ENCODE data around the gene MAN2B2.
"Not testable (repeated sequence)": the region's sequence is repeated elsewhere in the genome, so short reads cannot be mapped to it uniquely, and the experiment has no call there.

The MAN2B2 gene

GRCh38 chr4:6620891-6621555 lies 46.0 kb downstream of the MAN2B2 start:
- in situ Hi-C loops (cut with HindIII; ENCODE audit: low pct_ligation_motif_present, low sequenced_read_pairs): no loop called here
- TF ChIP-seq CTCF (IDR thresholded peaks at IDR 0.05; ENCODE audit: low read depth, low read length, missing control alignments): peak; percentile 11
- H3K4me3 ChIP-seq (ENCODE audit: low read depth, low read length): no peak overlapping the region
- H3K27ac ChIP-seq: no peak overlapping the region
- H3K36me3 ChIP-seq (replicated peaks): peaks cover 4% of the 10 kb centered on the region
- H3K27me3 ChIP-seq (replicated peaks): no peaks in the 10 kb centered on the region
- no peak for DNase-seq

GRCh38 chr4:6621556-6621927 lies 46.6 kb downstream of the MAN2B2 start:
- no peak for TF ChIP-seq CTCF (IDR thresholded peaks at IDR 0.05; ENCODE audit: low read depth, low read length, missing control alignments)
- H3K4me3 ChIP-seq (ENCODE audit: low read depth, low read length): no peak overlapping the region
- no peaks in the 10 kb centered on the region for H3K36me3 ChIP-seq (replicated peaks)
- in situ Hi-C loops (cut with HindIII; ENCODE audit: low pct_ligation_motif_present, low sequenced_read_pairs): no loop called here
- H3K27ac ChIP-seq: no peak overlapping the region
- no peak for DNase-seq
- no peaks in the 10 kb centered on the region for H3K27me3 ChIP-seq (replicated peaks)

GRCh38 chr4:6622744-6623143 lies 47.8 kb downstream of the MAN2B2 start:
- in situ Hi-C loops (cut with HindIII; ENCODE audit: low pct_ligation_motif_present, low sequenced_read_pairs): no loop called here
- no peaks in the 10 kb centered on the region for H3K36me3 ChIP-seq (replicated peaks)

GRCh38 chr4:6625256-6625655 lies 50.3 kb downstream of the MAN2B2 start:
- no peaks in the 10 kb centered on the region for H3K36me3 ChIP-seq (replicated peaks)
- DNase-seq: no peak
- no peak overlapping the region for H3K27ac ChIP-seq
- no peaks in the 10 kb centered on the region for H3K27me3 ChIP-seq (replicated peaks)
- H3K4me3 ChIP-seq (ENCODE audit: low read depth, low read length): no peak overlapping the region
- TF ChIP-seq CTCF (IDR thresholded peaks at IDR 0.05; ENCODE audit: low read depth, low read length, missing control alignments): no peak
- in situ Hi-C loops (cut with HindIII; ENCODE audit: low pct_ligation_motif_present, low sequenced_read_pairs): no loop called here

More at GRCh38 chr4:6622744-6623143, 47.8 kb downstream of the MAN2B2 start:
- no peak for DNase-seq
- Histone ChIP-seq H3K4me3 (ENCODE audit: low read depth, low read length) (no peak overlapping the region), H3K27ac (no peak overlapping the region), H3K27me3 (replicated peaks) (no peaks in the 10 kb centered on the region)
- TF ChIP-seq CTCF (IDR thresholded peaks at IDR 0.05; ENCODE audit: low read depth, low read length, missing control alignments): no peak

- no peak overlapping the region for H3K4me3 ChIP-seq (ENCODE audit: low read depth, low read length)
- no peak for TF ChIP-seq CTCF (IDR thresholded peaks at IDR 0.05; ENCODE audit: low read depth, low read length, missing control alignments)
- no peaks in the 10 kb centered on the region for H3K36me3 ChIP-seq (replicated peaks)
- in situ Hi-C loops (cut with HindIII; ENCODE audit: low pct_ligation_motif_present, low sequenced_read_pairs): no loop called here
- no peak for DNase-seq
- H3K27me3 ChIP-seq (replicated peaks): no peaks in the 10 kb centered on the region
- no peak overlapping the region for H3K27ac ChIP-seq
These were observed 51.1 kb downstream of the MAN2B2 start for GRCh38 chr4:6626066-6626465.

GRCh38 chr4:6627832-6628231 lies 52.8 kb downstream of the MAN2B2 start:
- in situ Hi-C loops (cut with HindIII; ENCODE audit: low pct_ligation_motif_present, low sequenced_read_pairs): no loop called here
- no peaks in the 10 kb centered on the region for H3K36me3 ChIP-seq (replicated peaks)
- H3K27me3 ChIP-seq (replicated peaks): no peaks in the 10 kb centered on the region
- TF ChIP-seq CTCF (IDR thresholded peaks at IDR 0.05; ENCODE audit: low read depth, low read length, missing control alignments): no peak
- no peak overlapping the region for H3K4me3 ChIP-seq (ENCODE audit: low read depth, low read length)
- no peak for DNase-seq
- no peak overlapping the region for H3K27ac ChIP-seq

GRCh38 chr4:6628484-6628883 lies 53.5 kb downstream of the MAN2B2 start:
- in situ Hi-C loops (cut with HindIII; ENCODE audit: low pct_ligation_motif_present, low sequenced_read_pairs): not testable (repeated sequence)

More at GRCh38 chr4:6628484-6628883, 53.5 kb downstream of the MAN2B2 start:
- not testable (repeated sequence) for H3K27me3 ChIP-seq (replicated peaks); H3K4me3 ChIP-seq (ENCODE audit: low read depth, low read length); DNase-seq; H3K36me3 ChIP-seq (replicated peaks); H3K27ac ChIP-seq
